ENCODE data around the gene MASP1. TPM values are rescaled to one million over a fixed set of nuclear protein-coding genes. Genes with fewer than 3 reads are reported as not detected.

Gene MASP1
- total RNA-seq, 2 experiments from 2014 or later: not detected

DNA sequence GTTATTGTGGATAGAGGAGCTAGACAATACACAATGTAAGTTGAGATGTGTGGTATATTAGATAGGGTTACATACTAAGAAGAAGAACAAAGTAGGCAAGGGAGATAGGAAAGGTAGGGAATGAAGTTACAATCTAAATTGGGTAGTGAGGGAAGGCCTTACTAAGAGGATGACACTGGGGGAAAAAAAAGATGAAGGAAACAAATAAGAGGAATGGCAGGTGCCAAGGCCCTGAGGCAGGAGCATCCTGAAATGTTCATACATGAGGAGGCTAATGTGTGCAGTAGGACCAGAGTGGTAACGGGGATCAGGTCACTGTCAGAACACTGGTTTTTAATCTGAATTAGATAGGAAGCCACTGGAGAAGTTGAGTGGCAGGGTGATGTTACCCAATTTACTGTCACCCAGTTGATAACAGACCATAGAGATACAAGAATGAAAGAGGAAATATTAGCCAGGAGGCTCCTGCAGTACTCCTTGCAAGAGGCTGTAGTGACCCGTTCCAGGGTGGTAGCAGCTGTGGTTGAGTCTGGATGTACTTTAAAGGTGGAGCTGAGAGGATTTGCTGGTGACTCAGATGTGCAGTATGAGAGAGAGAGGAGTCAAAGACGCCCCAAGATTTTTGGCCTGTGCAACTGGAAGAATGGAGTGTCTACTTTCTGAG, 79.9 kb downstream of the MASP1 start:
- no peaks in the 10 kb centered on the region for H3K9me3 Mint-ChIP-seq
- DNase-seq (no peak), ATAC-seq (no peak)
- no peak overlapping the region for H3K4me3 Mint-ChIP-seq
- TF ChIP-seq, protein P1, sequence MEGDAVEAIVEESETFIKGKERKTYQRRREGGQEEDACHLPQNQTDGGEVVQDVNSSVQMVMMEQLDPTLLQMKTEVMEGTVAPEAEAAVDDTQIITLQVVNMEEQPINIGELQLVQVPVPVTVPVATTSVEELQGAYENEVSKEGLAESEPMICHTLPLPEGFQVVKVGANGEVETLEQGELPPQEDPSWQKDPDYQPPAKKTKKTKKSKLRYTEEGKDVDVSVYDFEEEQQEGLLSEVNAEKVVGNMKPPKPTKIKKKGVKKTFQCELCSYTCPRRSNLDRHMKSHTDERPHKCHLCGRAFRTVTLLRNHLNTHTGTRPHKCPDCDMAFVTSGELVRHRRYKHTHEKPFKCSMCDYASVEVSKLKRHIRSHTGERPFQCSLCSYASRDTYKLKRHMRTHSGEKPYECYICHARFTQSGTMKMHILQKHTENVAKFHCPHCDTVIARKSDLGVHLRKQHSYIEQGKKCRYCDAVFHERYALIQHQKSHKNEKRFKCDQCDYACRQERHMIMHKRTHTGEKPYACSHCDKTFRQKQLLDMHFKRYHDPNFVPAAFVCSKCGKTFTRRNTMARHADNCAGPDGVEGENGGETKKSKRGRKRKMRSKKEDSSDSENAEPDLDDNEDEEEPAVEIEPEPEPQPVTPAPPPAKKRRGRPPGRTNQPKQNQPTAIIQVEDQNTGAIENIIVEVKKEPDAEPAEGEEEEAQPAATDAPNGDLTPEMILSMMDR (IDR thresholded peaks at IDR 0.05): no peak
- H3K36me3 Mint-ChIP-seq (ENCODE audit: low read depth): no peaks in the 10 kb centered on the region
- no peak overlapping the region for H3K27ac Mint-ChIP-seq
- POLR2A ChIA-PET: no interaction called here
- no peaks in the 10 kb centered on the region for H3K4me1 Mint-ChIP-seq (ENCODE audit: low read depth)
- intact Hi-C loops (cut with micrococcal nuclease): no loop called here
- CTCF ChIA-PET: interaction anchor here (1.5 kb wide), 1 partner anchor 13 kb away, joined by 4 read pairs; no protein-coding TSS in a partner anchor
- H3K27me3 Mint-ChIP-seq: peaks cover 4% of the 10 kb centered on the region

DNA sequence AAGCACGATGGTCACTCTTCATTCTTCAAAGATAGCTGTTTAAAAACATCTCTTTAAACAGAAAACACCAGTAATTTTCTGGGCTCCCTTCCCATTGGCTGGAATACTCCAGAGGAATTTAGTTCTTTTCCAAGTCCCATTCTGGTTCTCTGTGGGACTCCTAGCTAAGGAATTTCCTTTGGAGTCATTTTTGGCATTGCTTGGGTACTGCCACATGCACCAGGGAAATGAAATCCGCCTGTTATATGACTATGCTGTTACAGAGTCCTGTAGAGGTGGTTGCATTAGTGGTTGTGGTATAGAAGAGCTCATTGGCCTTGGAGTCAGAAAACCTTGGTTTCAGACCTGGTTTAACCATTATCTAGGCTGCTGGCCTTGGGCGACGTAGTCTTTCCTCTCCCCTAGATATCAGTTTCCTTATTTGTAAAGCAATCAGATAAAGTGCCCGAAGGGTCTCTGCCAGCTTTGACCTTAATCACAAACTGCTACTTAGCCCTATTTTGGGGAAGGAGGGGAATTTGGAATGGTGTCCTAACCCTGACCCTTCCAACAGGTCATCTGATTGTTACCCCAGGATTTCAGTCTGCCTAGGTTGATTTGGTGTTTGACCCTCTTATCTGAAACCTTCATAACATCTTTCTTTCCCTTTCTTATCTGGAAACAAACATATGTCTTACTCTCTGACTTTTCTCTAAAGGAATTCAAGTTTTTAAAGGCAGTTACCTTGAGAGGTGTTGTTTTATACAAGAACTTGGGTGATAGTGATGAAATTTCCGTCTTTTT, 80.8 kb downstream of the MASP1 start:
- no peak for ATAC-seq
- intact Hi-C loops (cut with micrococcal nuclease): no loop called here
- no peak for DNase-seq
- CTCF ChIA-PET: interaction anchor here (0.9 to 2.0 kb wide), 7 partner anchors 8 to 466 kb away, joined by 3 to 10 read pairs (median 3); no protein-coding TSS in a partner anchor
- H3K9me3 Mint-ChIP-seq: no peaks in the 10 kb centered on the region
- H3K27me3 Mint-ChIP-seq: peaks cover 4% of the 10 kb centered on the region
- no peak overlapping the region for H3K4me3 Mint-ChIP-seq
- TF ChIP-seq, protein P1 (IDR thresholded peaks at IDR 0.05): no peak
- H3K36me3 Mint-ChIP-seq (ENCODE audit: low read depth): no peaks in the 10 kb centered on the region
- H3K27ac Mint-ChIP-seq: no peak overlapping the region
- POLR2A ChIA-PET: interaction anchor here (1.2 kb wide), 1 partner anchor 10 kb away, joined by 5 read pairs; no protein-coding TSS in a partner anchor
- no peaks in the 10 kb centered on the region for H3K4me1 Mint-ChIP-seq (ENCODE audit: low read depth)

DNA sequence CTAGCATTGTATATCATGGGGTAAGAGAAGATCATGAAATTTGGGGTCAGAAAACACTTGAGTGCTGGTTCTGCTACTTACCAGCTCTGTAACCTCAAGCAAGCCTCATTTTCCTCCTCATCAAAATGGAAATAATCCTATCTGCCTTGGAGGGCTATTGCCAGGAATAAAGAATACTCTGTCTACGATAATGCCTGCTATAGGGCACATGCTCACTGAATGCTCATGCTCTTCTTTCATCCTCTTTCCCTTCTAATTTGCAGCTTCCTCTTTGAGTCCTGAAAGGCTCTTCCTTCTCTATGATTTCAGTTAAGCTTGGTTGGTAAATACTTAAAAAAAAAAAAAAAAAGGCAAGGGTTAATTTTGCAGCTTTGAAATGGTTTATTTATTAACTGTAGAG, 81.4 kb downstream of the MASP1 start:
- POLR2A ChIA-PET: interaction anchor here (1.2 kb wide), 1 partner anchor 10 kb away, joined by 5 read pairs; no protein-coding TSS in a partner anchor
- Mint-ChIP-seq H3K4me1 (ENCODE audit: low read depth) (no peaks in the 10 kb centered on the region), H3K4me3 (no peak overlapping the region), H3K27me3 (peaks cover 6% of the 10 kb centered on the region), H3K9me3 (no peaks in the 10 kb centered on the region), H3K36me3 (ENCODE audit: low read depth) (no peaks in the 10 kb centered on the region), H3K27ac (no peak overlapping the region)
- CTCF ChIA-PET: interaction anchor here (0.9 to 2.0 kb wide), 7 partner anchors 9 to 466 kb away, joined by 3 to 10 read pairs (median 3); no protein-coding TSS in a partner anchor
- DNase-seq (no peak), ATAC-seq (no peak)
- intact Hi-C loops (cut with micrococcal nuclease): no loop called here
- TF ChIP-seq, protein P1 (IDR thresholded peaks at IDR 0.05): no peak

DNA sequence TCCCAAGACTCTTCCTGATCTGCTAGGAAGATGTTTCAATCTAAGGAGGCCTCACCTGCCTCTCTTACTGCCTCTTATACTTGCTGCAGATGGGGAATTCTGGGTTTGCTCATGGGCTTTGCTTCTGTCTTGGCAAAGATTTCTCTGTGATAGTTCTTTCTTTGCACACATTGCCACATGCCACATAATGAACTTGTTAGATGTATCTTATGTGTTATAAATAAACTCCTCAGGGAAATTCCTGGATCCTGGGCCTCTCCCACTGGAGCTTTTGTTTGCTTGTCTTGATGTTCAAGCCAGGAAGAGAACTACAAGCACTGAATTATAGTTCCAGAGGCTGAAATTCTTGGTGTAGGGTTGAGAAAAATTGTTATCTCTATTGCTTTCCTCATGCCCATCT, 82.0 kb downstream of the MASP1 start:
- DNase-seq: no peak
- TF ChIP-seq, protein P1 (IDR thresholded peaks at IDR 0.05): no peak
- no peaks in the 10 kb centered on the region for H3K9me3 Mint-ChIP-seq
- no peaks in the 10 kb centered on the region for H3K4me1 Mint-ChIP-seq (ENCODE audit: low read depth)
- ChIA-PET CTCF (interaction anchor here (1.4 to 2.0 kb wide), 3 partner anchors 11 to 44 kb away, joined by 3 to 10 read pairs (median 7); no protein-coding TSS in a partner anchor), POLR2A (interaction anchor here (0.5 to 1.2 kb wide), 2 partner anchors 9 to 573 kb away, joined by 3 to 5 read pairs; no protein-coding TSS in a partner anchor)
- H3K36me3 Mint-ChIP-seq (ENCODE audit: low read depth): no peaks in the 10 kb centered on the region
- no peak overlapping the region for H3K4me3 Mint-ChIP-seq
- no peak for ATAC-seq
- peaks cover 7% of the 10 kb centered on the region for H3K27me3 Mint-ChIP-seq
- intact Hi-C loops (cut with micrococcal nuclease): no loop called here
- no peak overlapping the region for H3K27ac Mint-ChIP-seq

DNA sequence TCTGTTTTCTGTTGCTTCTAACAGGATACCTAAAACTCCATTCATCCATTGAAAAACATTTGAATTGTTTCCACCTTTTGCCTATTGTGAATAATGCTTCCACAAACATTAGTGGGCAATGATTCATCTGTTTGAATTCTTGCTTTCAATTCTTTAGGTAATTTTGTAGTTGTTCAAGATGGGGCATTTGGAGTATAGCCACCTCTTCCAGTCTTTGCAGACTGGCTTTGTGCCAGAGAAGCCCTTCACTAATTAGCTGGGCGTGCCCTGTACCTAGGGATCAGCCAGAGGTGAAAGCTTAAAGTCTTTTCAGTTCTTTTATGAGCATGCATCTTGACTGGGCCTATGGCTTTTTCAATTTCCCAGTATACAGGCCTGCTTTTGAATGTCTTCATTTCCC, 83.4 kb downstream of the MASP1 start:
- TF ChIP-seq, protein P1 (IDR thresholded peaks at IDR 0.05): no peak
- ATAC-seq (no peak), DNase-seq (no peak)
- H3K4me1 Mint-ChIP-seq (ENCODE audit: low read depth): no peaks in the 10 kb centered on the region
- H3K4me3 Mint-ChIP-seq: no peak overlapping the region
- peaks cover 7% of the 10 kb centered on the region for H3K27me3 Mint-ChIP-seq
- CTCF ChIA-PET: no interaction called here
- no peak overlapping the region for H3K27ac Mint-ChIP-seq
- H3K9me3 Mint-ChIP-seq: no peaks in the 10 kb centered on the region
- H3K36me3 Mint-ChIP-seq (ENCODE audit: low read depth): no peaks in the 10 kb centered on the region
- POLR2A ChIA-PET: no interaction called here
- intact Hi-C loops (cut with micrococcal nuclease): no loop called here

All from activated CD8-positive, alpha-beta T cell treated with anti-CD3 and anti-CD28 coated beads for 36 hours (primary cell).